Endodermal cell (in vitro differentiated cells): Measurements from ENCODE around the gene ZBP1. TPM values are rescaled to one million over a fixed set of nuclear protein-coding genes. Genes with fewer than 3 reads are reported as not detected.
A peak's percentile ranks its signal among the peaks of the same experiment; 100 is the strongest.

Experiments
- DNase-seq: peaks from one replicate; pipeline ENCODE4 v3.0.0-alpha.2; 2017
- H3K27ac ChIP-seq: 2 replicates; pipeline ENCODE4 v1.5.1; 2013; ENCODE audit warnings: mild to moderate bottlenecking, low read depth, low read length, moderate library complexity
- H3K27me3 ChIP-seq: 2 replicates; pipeline ENCODE4 v1.6.1; 2013; ENCODE audit warnings: mild to moderate bottlenecking, low read length, moderate library complexity; ENCODE audit not compliant: insufficient read depth, control insufficient read depth, poor library complexity, severe bottlenecking
- H3K36me3 ChIP-seq: 2 replicates; pipeline ENCODE4 v1.7.0; 2013; ENCODE audit warnings: mild to moderate bottlenecking, low read length, moderate library complexity; ENCODE audit not compliant: control insufficient read depth, insufficient read depth
- H3K4me1 ChIP-seq: one replicate; pipeline ENCODE4 v1.7.0; 2013; ENCODE audit warnings: low read length; ENCODE audit not compliant: control insufficient read depth, insufficient read depth
- H3K4me3 ChIP-seq: 2 replicates; pipeline ENCODE4 v1.5.1; 2013; ENCODE audit warnings: mild to moderate bottlenecking, low read length, moderate library complexity
- H3K9ac ChIP-seq: 2 replicates; pipeline ENCODE4 v1.6.1; 2013; ENCODE audit warnings: mild to moderate bottlenecking, low read length, moderate library complexity; ENCODE audit not compliant: poor library complexity, severe bottlenecking; ENCODE audit errors: extremely low read depth
- H3K9me3 ChIP-seq: 2 replicates; pipeline ENCODE4 v1.6.1; 2013; ENCODE audit warnings: mild to moderate bottlenecking, low read length, moderate library complexity; ENCODE audit not compliant: control insufficient read depth
- H3K27ac Mint-ChIP-seq: 2 replicates; pipeline ENCODE4 v1.8.0; 2020; ENCODE audit warnings: mixed read lengths
- H3K27me3 Mint-ChIP-seq: 2 replicates; pipeline ENCODE4 v1.8.0; 2021; ENCODE audit warnings: mild to moderate bottlenecking, mixed read lengths; ENCODE audit not compliant: insufficient read depth
- H3K36me3 Mint-ChIP-seq: 2 replicates; pipeline ENCODE4 v1.8.0; 2020; ENCODE audit warnings: low read depth, mixed read lengths
- H3K4me1 Mint-ChIP-seq: 2 replicates; pipeline ENCODE4 v1.8.0; 2020; ENCODE audit warnings: mixed read lengths
- H3K4me3 Mint-ChIP-seq: 2 replicates; pipeline ENCODE4 v1.8.0; 2020; ENCODE audit warnings: mild to moderate bottlenecking, moderate library complexity, mixed read lengths
- H3K9me3 Mint-ChIP-seq: 2 replicates; pipeline ENCODE4 v1.8.0; 2020; ENCODE audit warnings: mild to moderate bottlenecking, mixed read lengths
- CTCF ChIP-seq: fragments of 200-600 bp; sonication (generic); conservative IDR thresholded peaks from 2 replicates; pipeline ENCODE4 v1.5.0; 2021; ENCODE audit warnings: antibody characterized with exemption, mild to moderate bottlenecking
- WGBS, 2 experiments: methylation state at CpG; one replicate each; pipeline versions ENCODE4 v1.1.5 to v1.1.7; 2013; ENCODE audit warnings: missing lambda C conversion rate in 2 of 2, mixed read lengths in 1 of 2; ENCODE audit not compliant: insufficient coverage in 1 of 2, insufficient read length in 1 of 2; 5-methylcytosine and 5-hydroxymethylcytosine counted together
- total RNA-seq, 2 donors: library from RNA; stranded (reverse); fragmentation: NEBNext Ultra II Directional in 1 of 2; extraction: Animal tissue kit (Norgen Biotek cat#: 25700) in 1 of 2; gene quantifications; 2 replicates in 1 of 2; 3 replicates in 1 of 2; pipeline ENCODE4 v1.2.1, GENCODE V29; 2021

The ZBP1 gene
- total RNA-seq, 2 donors from 2014 or later = not detected

DNA sequence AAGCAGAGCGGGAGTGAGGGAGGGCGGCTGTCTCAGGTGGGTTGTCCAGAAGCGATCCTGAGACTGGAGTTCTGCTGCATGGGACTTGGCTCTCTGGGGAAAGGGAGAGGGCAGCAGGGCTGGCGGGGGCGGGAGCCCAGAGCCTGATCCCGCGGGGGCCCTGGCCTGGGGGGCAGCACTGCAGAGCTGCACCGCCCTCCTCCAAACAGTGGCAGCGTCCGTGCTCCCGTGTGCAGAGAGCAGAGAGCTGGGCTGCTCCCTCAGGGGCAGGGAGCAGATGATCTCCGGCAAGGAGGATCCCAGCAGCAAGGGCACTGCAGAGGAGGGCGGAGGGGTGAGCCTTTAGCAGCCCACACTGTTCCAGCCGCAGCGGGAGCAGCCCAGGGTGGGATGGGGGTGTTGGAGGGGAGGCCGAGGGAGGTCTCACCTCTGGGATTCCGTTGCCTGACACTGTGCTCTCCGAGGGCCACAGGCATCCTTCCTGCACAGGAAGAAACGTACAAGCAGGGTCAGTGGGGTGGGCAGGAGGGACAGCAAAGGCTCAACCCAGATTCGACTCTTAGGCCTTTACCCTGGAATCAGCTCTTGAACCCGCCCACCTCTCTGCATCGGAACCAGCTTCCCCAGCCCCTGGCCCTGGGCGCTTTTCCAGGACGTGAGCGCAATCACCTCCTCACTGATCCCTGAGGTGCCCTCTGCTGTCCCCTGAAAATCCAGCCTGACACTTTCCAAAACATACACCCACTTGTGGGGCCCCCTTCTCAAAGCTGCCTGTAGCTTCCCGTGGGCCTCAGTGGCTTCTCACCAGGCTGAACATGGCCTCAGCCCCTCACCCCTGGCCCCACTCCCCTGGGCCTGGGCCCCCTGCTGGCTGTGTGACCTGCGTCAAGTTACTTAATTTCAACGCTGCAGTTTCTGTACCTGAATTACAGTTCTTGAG, 32.6 kb upstream of the ZBP1 start:
- Mint-ChIP-seq H3K27ac (no peak overlapping the region), H3K27me3 (peaks cover 6% of the 10 kb centered on the region), H3K4me1 (peaks cover 26% of the 10 kb centered on the region), H3K36me3 (peaks cover 35% of the 10 kb centered on the region), H3K4me3 (no peak overlapping the region), H3K9me3 (no peaks in the 10 kb centered on the region)
- Histone ChIP-seq H3K27me3 (no peaks in the 10 kb centered on the region), H3K9me3 (no peaks in the 10 kb centered on the region), H3K9ac (no peak overlapping the region), H3K36me3 (peaks cover 69% of the 10 kb centered on the region), H3K27ac (peak overlapping the region; percentile 19), H3K4me3 (no peak overlapping the region), H3K4me1 (peaks cover 7% of the 10 kb centered on the region)
- 95 to 97% methylated on average over 11 to 28 of the region's 28 CpGs for WGBS, 2 experiments
- TF ChIP-seq CTCF = peak; percentile 16
- DNase-seq = no peak

DNA sequence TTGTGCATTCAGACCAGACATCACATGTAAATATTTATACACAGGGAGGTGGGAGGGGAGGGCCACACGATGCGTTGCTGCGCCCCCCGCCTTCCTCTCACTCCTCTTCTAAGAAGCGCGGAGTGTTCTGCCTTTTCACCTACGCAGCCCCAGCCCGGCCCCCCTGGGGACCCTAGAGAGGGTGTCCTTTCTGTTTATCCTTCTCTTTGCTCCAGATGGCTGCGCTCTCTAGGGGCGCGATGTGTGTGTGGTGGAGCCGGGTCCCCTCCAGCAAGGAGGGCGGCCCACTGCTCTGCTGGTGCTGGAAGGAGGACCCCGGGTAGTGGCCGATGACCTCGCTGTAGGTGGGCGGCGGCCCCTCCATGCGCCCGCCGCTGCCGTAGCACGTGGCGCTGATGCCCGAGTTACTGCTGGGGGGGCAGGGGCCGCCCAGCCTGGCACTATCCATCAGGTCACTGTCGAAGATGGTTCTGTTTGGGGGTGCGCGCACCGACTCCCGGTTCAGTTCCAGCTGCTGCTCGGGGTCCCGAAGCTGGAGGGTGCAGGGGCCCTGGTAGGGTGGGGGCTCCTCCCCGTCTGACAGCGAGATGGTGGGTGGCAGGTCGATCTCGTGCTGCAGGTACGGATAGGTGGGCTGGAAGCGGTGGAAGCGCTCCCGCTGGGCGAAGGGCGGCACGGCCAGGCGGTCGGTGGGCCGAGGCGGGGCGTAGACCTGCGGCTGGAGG, 31.8 kb upstream of the ZBP1 start:
- H3K36me3 ChIP-seq = peaks cover 61% of the 10 kb centered on the region
- Mint-ChIP-seq H3K9me3 (no peaks in the 10 kb centered on the region), H3K4me1 (peaks cover 26% of the 10 kb centered on the region), H3K27me3 (peaks cover 6% of the 10 kb centered on the region), H3K36me3 (peaks cover 37% of the 10 kb centered on the region), H3K27ac (no peak overlapping the region), H3K4me3 (no peak overlapping the region)
- no peak for TF ChIP-seq CTCF
- peaks cover 7% of the 10 kb centered on the region for H3K4me1 ChIP-seq
- 97 to 98% methylated on average over 36 to 50 of the region's 50 CpGs for WGBS, 2 experiments
- no peaks in the 10 kb centered on the region for H3K9me3 ChIP-seq
- H3K4me3 ChIP-seq = no peak overlapping the region
- no peaks in the 10 kb centered on the region for H3K27me3 ChIP-seq
- H3K9ac ChIP-seq = no peak overlapping the region
- no peak overlapping the region for H3K27ac ChIP-seq
- no peak for DNase-seq

- Histone ChIP-seq H3K36me3 (peaks cover 55% of the 10 kb centered on the region), H3K27me3 (no peaks in the 10 kb centered on the region), H3K4me1 (peaks cover 7% of the 10 kb centered on the region), H3K27ac (peak overlapping the region; percentile 24), H3K4me3 (no peak overlapping the region), H3K9ac (no peak overlapping the region), H3K9me3 (no peaks in the 10 kb centered on the region)
- peaks cover 9% of the 10 kb centered on the region for H3K9me3 Mint-ChIP-seq
- TF ChIP-seq CTCF = no peak
- 89 to 90% methylated on average over 18 to 23 of the region's 23 CpGs for WGBS, 2 experiments
- no peak for DNase-seq
- H3K4me1 Mint-ChIP-seq = peaks cover 26% of the 10 kb centered on the region
- peaks cover 6% of the 10 kb centered on the region for H3K27me3 Mint-ChIP-seq
- H3K27ac Mint-ChIP-seq = no peak overlapping the region
- peak overlapping the region; percentile 10 for H3K4me3 Mint-ChIP-seq
- peaks cover 35% of the 10 kb centered on the region for H3K36me3 Mint-ChIP-seq
Measured at GRCh38 chr20:57650756-57651483, 30.7 kb upstream of the ZBP1 start.
